Ovary (tissue), 3 donors: ENCODE data around the gene CHID1.

ENCODE experiments used
- CTCF ChIP-seq, 3 donors: fragments of 450-650 bp in 2 of 3; fragments of 200-600 bp in 1 of 3; IDR thresholded peaks; one replicate each; pipeline versions ENCODE4 v1.5.1 to v1.8.0; 2016 to 2022; ENCODE audit warnings: antibody characterized with exemption in 3 of 3, mild to moderate bottlenecking in 1 of 3
- POLR2A ChIP-seq: fragments of 450-650 bp; IDR thresholded peaks from one replicate; pipeline ENCODE4 v1.6.1; 2017; ENCODE audit warnings: antibody characterized with exemption, mild to moderate bottlenecking, moderate library complexity
- donor health status: DM: no; HTN: no; CAD: no.

- TF ChIP-seq CTCF (IDR thresholded peaks at IDR 0.05) = no peak
- no peak for TF ChIP-seq POLR2A
These were observed 15.8 kb upstream of the CHID1 start for GRCh38 chr11:926341-926916.
